GM18505 (cell line): ENCODE data around the gene ELMOD3.
"Not testable (repeated sequence)": the region's sequence is repeated elsewhere in the genome, so short reads cannot be mapped to it uniquely, and the experiment has no call there.

Experiments
- ATAC-seq: cut with Tn5 transposase; IDR thresholded peaks from one replicate; pipeline ENCODE4 v1.9.1; 2021; ENCODE audit not compliant: unreplicated experiment
- POLR2A ChIP-seq: IDR thresholded peaks from 4 replicates; pipeline ENCODE4 v1.6.1; 2011; ENCODE audit warnings: borderline replicate concordance; ENCODE audit not compliant: insufficient read depth, insufficient read length; ENCODE audit errors: extremely low read depth

Gene ELMOD3

DNA sequence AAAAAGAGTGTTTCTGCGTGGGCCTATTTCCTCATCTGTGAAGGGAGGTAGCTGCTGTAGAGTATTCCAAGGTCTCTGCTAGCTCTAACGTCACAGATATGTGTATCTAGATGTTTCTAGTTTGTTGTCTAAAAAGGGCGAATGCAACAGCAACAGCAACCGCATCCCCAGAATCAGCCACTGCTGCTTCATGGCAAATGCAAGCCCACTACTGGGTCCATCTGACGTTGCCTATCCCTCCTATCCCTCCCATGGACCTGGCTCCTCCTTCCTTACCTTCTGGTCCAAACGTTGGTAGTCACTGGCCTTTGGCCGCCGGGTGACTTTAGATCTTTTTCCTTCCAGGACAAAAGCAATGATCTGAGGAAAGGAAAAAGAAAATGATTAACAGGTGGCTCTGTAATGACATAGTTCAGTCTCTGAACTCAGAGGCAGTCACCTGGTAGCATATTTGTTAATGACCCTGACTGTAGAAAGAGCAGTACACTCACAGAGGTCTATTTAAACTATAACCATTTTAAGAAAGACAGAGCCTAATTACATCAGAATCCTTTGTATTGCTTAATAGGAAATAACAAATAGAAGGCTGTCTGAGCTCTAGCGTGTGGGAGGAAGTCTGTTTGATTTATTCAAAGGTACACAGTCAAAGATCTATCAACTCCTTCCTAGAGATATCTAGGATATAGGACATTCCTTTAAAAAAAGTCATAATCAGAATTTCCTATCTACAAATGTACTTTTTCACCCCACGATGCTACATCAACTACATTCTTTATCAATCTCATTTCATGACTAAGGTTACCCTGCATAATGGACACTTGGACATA is 29.7 kb upstream of the ELMOD3 start:
- no peak for ATAC-seq
- TF ChIP-seq POLR2A, result no peak

DNA sequence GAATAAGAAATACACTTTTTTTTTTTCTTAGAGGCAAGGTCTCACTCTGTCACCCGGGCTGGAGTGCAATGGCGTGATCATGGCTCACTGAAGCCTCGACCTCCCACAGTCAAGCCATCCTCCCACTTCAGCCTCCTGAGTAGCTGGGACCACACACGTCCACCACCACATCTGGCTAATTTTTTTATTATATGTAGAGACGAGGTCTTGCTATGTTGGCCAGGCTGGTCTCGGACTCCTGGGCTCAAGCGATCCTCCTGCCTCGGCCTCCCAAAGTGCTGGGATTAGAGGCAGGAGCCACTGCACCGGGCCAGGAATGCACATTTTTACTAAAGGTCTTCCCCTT is 29.1 kb upstream of the ELMOD3 start:
- TF ChIP-seq POLR2A, result no peak

DNA sequence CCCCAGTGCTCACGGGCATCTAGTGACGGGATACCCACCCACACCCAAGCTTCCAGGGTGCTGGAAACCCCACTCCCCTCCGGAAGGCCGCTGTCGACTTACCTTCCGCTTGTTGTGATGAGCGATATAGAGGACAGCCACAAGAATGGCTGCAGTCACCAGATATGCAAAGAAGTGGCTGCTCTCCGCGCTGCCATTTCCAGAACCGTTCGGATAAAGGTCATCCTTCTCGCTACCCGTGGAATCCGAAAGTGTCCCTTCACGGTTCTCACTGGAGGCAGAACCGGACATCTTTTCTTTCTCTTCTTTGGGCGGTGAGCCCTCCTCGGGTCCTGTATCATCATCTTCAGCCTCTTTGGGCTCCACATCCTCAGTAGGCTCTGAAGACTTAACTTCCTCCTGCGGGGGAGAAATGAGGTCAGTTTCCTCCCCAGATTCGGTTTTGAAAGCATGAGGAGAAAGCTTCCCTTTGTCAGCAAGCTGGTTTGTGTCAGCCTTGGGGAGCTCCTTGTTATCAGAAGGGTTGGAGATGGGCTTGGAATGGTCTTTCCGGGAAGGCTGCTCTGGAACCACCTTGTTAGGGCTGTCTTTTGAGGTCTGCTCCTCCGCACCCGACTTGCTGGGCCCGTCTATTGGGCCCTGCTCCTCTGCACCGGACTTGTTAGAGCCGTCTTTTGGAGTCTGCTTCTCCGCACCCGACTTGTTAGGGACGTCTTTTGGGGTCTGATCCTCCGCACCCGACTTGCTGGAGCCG is 28.0 kb upstream of the ELMOD3 start:
- TF ChIP-seq POLR2A, result peak; percentile 27
- ATAC-seq, result no peak

More for the DNA sequence above, 29.1 kb upstream of the ELMOD3 start:
- ATAC-seq, result no peak

DNA sequence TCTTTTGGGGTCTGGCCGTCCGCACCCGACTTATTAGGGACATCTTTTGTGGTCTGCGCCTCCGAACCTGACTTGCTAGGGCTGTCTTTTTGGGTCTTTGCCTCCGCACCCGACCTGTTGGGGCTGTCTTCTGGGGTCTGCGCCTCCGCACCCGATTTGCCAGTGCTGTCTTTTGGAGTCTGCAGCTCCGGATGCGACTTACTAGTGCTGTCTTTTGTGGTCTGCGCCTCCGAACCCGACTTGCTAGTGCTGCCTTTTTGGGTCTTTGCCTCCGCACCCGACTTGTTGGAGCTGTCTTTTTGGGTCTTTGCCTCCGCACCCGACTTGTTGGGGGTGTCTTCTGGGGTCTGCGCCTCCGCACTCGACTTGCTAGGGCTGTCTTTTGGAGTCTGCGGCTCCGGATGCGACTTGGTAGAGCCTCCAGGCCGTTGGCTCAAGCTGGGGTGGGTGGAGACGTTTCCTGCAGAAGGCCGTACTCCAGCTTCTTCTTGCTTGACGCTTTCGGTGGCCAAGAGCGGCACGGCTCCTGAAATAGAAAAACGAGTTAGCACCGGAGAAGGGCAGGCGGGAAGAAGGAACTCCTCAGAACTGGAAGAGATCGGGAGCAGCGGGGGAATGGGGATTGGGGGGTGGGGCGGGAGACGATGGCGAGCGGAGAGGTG is 27.3 kb upstream of the ELMOD3 start:
- ATAC-seq, result no peak
- no peak for TF ChIP-seq POLR2A

DNA sequence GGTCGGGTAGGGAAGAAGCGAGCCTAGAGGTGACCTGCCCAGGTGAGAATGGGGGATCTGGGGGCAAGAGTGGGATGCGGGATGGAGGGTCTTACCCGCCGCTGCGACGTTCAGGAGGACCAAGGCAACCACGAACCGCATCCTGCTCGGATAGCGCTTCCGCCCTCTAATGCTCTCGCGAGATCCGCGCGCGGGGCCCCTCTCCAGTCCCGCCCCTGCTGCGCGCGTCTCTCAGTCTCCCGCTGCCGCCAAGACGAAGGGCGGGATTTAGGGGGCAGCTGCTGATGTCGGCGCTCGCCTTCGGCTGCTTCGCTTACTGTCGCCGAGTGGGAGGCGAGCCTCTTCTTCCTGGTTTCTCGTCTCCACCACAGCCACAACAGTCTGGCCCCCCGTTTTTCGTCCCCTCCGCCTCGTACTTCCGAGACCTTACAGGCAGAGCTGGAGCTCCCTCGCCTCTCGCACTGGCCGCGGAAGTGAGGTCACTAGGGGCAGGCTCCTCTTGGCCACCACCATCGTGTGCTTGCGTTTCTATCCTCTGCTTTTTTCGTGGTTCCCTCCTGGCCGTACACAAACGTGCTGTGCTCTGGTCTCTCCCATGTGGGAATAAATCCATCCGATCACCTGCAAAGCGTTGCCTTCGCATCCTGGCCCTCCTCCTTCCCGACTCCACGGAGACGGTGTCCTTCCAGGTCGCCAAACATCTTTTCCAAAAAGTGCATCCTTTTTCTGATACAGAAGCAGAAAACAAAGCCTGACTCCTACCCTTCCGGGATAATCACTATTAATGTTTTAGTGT is 26.5 kb upstream of the ELMOD3 start, which contains the start of gene TGOLN2:
TGOLN2 (minus strand) TSS at position 168 of the 796 bp plus-strand sequence; CDS start at position 141, 27 bp downstream.
- peak; percentile 85 for ATAC-seq
- TF ChIP-seq POLR2A, result peak; percentile 99

DNA sequence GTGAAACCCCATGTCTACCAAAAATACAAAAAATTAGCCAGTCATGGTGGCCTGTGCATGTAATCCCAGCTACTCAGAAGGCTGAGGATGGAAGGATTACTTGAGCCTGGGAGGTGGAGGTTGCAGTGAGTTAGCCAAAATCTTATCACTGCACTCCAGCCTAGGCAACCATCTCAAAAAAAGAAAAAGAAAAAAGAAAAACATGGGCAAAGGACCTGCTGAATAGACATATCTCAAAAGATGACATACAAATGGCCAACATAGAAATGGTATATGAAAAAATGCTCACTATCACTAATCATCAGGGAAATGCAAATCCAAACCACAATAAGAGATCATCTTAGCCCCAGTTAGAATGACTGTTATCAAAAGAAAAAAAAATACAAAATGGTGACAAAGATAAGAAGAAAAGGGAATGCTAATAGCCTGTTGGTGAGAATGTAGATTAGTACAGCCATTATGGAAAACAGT is 25.4 kb upstream of the ELMOD3 start:
- no peak for TF ChIP-seq POLR2A
- ATAC-seq, result no peak

DNA sequence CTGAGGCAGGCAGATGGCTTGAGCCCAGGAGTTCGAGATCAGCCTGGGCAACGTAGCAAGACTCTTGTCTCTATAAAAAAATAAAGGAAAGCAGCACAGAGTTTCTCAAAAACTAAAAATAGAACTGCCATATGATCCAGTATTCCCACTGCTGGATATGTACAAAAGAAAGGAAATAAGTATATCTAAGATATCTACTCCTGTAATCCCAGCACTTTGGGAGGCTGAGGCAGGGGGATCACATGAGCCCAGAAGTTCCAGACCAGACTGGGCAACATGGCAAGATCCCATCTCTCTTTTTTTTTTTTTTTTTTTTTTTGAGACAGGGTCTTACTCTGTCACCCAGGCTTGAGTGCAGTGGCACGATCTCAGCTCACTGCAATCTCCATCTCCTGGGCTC is 24.9 kb upstream of the ELMOD3 start:
- not testable (repeated sequence) for ATAC-seq

DNA sequence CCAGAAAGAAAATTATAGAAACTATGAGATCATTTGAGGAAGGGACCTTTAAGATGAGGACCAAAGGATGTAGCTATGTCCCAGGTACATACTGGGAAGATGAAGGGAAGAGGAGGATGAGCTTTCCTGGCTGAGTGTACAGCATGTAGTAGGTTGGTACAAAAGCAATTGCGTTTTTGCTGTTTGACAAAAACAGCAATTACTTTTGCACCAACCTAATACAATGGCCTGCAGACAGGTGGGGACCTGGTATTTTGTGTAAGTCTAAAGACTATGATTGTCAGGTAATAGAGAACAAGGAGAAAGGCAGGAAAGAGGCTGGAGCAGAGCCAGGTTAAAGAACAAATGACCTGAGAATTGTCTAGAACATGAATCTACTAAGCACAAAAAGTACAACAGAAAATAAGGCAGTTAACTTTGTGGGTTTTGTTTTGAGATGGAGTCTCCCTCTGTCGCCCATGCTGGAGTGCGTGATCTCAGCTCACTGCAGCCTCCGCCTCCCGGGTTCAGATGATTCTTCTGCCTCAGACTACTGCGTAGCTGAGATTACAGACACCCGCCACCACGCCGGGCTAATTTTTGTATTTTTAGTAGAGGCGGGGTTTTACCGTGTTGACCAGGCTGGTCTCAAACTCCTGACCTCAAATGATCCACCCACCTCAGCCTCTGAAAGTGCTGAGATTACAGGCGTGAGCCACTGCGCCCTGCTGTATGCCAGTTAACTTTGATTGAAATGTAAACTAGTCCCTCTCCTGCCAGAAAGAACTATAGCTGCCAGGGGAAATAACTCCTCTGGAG is 23.5 kb upstream of the ELMOD3 start:
- ATAC-seq, result no peak
- TF ChIP-seq POLR2A, result no peak

DNA sequence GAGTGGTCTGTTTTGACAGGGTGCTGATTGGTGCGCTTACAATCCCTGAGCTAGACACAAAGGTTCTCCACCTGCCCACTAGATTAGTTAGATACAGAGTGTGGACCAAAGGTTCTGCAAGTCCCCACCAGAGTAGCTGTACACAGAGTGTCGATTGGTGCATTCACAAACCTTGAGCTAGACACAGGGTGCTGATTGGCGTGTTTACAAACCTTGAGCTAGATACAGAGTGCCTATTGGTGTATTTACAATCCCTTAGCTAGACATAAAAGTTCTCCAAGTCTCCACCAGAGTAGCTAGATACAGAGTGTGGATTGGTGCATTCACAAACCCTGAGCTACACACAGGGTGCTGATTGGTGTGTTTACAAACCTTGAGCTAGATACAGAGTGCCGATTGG is 20.7 kb upstream of the ELMOD3 start:
- not testable (repeated sequence) for ATAC-seq

DNA sequence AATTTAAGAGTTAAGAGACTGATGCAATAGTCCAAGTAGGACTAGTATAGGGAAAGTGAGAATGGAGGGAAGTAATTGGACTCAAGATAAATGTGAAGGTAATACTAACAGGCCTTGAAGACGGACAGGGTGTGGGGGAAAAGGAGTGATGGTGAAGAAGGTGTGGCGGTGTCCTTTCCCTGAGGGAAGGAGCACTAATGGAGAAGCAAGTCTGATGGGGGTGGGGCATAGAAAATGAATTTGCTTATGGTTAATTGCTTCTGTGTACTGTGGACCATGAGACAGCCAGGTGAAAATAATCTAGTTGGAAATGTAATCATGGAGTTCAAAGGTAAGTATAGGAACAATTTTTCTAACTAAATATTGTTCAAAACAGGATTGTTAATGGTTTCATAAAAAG is 19.6 kb upstream of the ELMOD3 start:
- ATAC-seq, result no peak
- TF ChIP-seq POLR2A, result no peak

DNA sequence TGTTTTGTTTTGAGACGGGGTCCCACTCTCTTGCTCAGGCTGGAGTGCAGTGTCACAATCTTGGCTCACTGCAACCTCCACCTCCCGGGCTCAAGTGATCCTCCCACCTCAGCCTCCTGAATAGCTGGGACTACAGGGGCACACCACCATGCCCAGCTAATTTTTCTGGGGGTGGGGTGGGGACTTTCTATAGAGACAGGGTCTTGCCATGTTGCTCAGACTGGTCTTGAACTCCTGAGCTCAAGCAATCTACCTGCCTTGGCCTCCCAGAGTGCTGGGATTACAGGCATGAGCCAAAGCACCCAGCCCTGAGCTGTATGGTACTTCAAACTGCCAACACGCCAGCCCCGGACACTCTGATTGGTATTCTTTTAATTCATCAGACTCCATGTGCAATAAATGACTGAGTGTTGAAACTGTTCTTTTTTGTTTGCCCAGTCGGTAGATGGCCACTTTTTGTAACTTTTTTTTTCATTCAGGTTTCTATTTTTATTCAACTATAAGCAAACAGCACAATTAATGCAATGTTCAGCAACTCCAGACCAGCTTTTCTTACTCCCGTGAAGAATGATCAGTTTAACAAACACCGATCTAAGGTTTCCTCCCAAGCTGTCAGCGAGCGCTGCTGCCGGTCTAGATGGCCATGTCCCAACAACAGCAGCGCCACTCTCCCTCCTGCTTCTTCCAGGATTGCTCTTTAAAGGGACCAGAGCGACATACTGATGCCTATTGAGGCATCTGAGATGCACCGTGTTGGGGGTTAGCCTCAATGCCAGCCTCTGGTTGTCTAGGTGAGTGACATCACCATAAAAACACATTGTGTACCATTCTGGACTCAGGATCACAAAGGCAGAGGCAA is 14.3 kb upstream of the ELMOD3 start:
- ATAC-seq, result no peak
- no peak for TF ChIP-seq POLR2A

DNA sequence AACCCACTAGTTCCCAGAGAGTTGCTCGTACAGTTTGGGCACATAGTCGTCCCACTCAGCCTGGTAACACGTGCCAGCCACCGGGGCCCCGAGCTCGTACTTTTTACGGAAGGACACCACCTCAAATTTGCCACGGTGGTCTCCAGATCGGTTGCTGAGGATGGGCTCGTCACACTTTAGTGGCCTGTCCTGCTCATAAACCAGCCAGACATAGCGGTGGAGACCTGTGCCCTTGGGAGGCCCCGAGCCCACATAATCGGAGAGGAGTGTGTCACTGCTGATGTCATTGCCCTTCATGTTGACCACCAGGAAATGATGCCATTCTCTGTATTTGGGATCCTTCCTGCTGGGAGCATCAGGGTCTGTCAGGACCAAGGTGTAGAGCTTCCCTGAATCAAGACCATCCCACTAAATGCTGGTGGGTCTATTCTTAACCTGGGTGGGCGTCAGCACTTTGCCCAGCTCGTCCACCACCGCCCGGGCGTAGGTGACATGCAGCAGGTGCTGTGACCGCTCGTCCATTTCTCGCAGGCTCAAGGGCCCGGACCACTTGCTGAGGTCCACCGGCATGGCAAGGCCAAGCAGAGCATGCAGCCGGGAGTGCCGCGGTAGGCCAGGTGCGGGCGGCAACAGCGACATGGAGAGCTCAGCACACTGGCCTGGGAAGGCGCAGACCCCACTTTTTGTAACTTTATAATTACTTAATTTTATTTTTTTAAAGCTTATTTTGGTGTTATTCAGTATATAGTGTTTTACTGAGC is 13.1 kb upstream of the ELMOD3 start:
- ATAC-seq, result no peak

More for the DNA sequence above, 13.1 kb upstream of the ELMOD3 start:
- TF ChIP-seq POLR2A, result no peak
